H1 (cell line): ENCODE results near the gene SLC22A31. TPM values are rescaled to one million over a fixed set of nuclear protein-coding genes. Genes with fewer than 3 reads are reported as not detected.

Experiments
- ATF3 ChIP-seq: IDR thresholded peaks from 2 replicates; pipeline ENCODE4 v1.6.1; 2011; ENCODE audit warnings: low read depth, mild to moderate bottlenecking, low read length; ENCODE audit not compliant: insufficient read depth
- EGR1 ChIP-seq: IDR thresholded peaks from 2 replicates; pipeline ENCODE4 v1.6.1; 2011; ENCODE audit warnings: low read depth, low read length, borderline replicate concordance
- EZH2 ChIP-seq: fragments of 200-600 bp; sonication (generic); IDR thresholded peaks from 2 replicates; pipeline ENCODE4 v1.7.1; 2012; ENCODE audit warnings: low read depth, mild to moderate bottlenecking, moderate library complexity, low read length, inconsistent platforms; ENCODE audit not compliant: severe bottlenecking
- MAX ChIP-seq: IDR thresholded peaks from 2 replicates; pipeline ENCODE4 v1.6.1; 2012; ENCODE audit warnings: inconsistent platforms
- NANOG ChIP-seq: IDR thresholded peaks from 2 replicates; pipeline ENCODE4 v1.6.1; 2011; ENCODE audit warnings: low read length, low read depth, mild to moderate bottlenecking, inconsistent platforms; ENCODE audit not compliant: insufficient read depth, poor library complexity, severe bottlenecking
- POU5F1 ChIP-seq: IDR thresholded peaks from 2 replicates; pipeline ENCODE4 v1.6.1; 2011; ENCODE audit warnings: low read depth, mild to moderate bottlenecking, low read length, moderate library complexity
- RXRA ChIP-seq: IDR thresholded peaks from 2 replicates; pipeline ENCODE4 v1.6.1; 2011; ENCODE audit warnings: low read depth, mild to moderate bottlenecking, low read length, moderate library complexity; ENCODE audit not compliant: insufficient read depth
- polyA plus RNA-seq, 7 experiments: library from polyadenylated mRNA; depleted of rRNA in 3 of 7; stranded (reverse) in 5 of 7; unstranded in 2 of 7; fragments of >200 nt in 5 of 7; fragments of 200-250 nt in 2 of 7; gene quantifications; 1 replicate in 5 of 7; 2 replicates in 1 of 7; 4 replicates in 1 of 7; pipeline versions ENCODE4 v1.2.1 to v1.2.3, GENCODE V29; 2011 to 2013; ENCODE audit warnings: missing spikeins in 2 of 7, mixed read lengths in 2 of 7
- total RNA-seq: library from RNA; stranded (reverse); fragmentation: NEBNext Ultra II Directional; extraction: Animal tissue kit (Norgen Biotek cat#: 25700); gene quantifications from 2 replicates; pipeline ENCODE4 v1.2.1, GENCODE V29; 2021

The SLC22A31 gene
- total and polyA plus RNA-seq, 2 of the 8 experiments (the other 6 are each of a cell fraction or from before 2014, with no cell fraction given): 7.7 to 10.6 TPM

- TF ChIP-seq RXRA (no peak), NANOG (no peak), EZH2 (no peak), POU5F1 (no peak), ATF3 (no peak), EGR1 (no peak), MAX (no peak)
These were observed 13.1 kb downstream of the SLC22A31 start (continued) for GRCh38 chr16:89187032-89187769.
